ENCODE results near the gene TYK2.

TYK2 gene

DNA sequence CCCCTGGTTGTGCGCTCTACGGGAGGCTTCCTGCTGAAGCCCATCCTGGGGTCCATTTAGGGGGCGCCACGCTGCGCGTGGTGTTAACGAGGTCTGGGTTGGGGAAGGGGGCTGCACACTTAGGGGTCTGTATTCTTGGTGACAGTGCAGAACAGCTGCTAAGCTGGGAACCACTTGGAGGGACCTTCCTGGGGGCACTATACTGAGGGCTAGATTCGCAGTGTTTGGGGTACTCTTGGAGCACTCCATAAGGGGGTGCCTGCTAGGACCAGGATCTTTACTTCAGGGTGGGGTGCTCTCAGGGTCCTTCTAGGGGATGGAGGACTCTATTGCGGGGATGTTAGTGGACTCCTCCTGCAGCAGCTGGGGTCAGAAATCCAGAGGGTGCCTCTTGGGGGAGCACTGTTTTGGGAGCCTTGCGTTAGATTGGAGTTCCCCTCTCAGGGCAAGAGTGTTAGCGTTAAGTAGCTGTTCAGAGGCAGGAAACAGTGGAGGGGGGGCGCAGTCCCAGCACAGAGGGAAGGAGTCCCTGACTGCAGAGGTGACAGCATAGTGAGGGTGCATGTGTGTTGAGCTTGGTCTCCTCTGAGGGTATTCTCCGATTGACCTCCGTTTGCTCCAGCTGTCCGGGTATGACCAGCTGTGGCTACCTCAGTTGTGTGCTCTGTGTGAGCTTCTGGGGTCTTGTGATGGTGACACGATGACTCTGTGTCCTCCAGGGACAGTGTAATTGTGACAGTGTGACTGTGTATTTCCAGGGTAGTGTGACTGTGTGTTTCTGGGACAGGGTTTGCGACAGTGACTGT is 41.1 kb upstream of the TYK2 start (continued):
- no peak for TF ChIP-seq ZNF433 (tag by site-specific recombination; IDR thresholded peaks at IDR 0.05; ENCODE audit: low read depth)
- 0 out of 2 replicates have a peak, but pooled peaks have one; percentile 6 for TF ChIP-seq KLF16 (tag by site-specific recombination; IDR thresholded peaks at IDR 0.05)
- TF ChIP-seq ZNF837 (tag by site-specific recombination; IDR thresholded peaks at IDR 0.05), result no peak
- TF ChIP-seq TRIM28 (IDR thresholded peaks at IDR 0.05; ENCODE audit: borderline replicate concordance, low read length), result no peak
- TF ChIP-seq ZNF701 (tag by site-specific recombination; IDR thresholded peaks at IDR 0.05), result no peak
- no peak; the same call in 1 of the 2 replicates for TF ChIP-seq ZBTB7A (tag by site-specific recombination; IDR thresholded peaks at IDR 0.05; ENCODE audit: low read depth)
- TF ChIP-seq HOXD13 (CRISPR knock-in tag; IDR thresholded peaks at IDR 0.05; ENCODE audit: borderline replicate concordance), result no peak
- TF ChIP-seq ZNF670 (tag by site-specific recombination; IDR thresholded peaks at IDR 0.05; ENCODE audit: low read depth), result no peak
- TF ChIP-seq ZNF423 (tag by site-specific recombination; IDR thresholded peaks at IDR 0.05), result no peak
- 0 out of 2 replicates have a peak, but pooled peaks have one; percentile 21 for TF ChIP-seq KLF7 (tag by site-specific recombination; IDR thresholded peaks at IDR 0.05; ENCODE audit: borderline replicate concordance)
- no peak for TF ChIP-seq ZBTB48 (tag by site-specific recombination; IDR thresholded peaks at IDR 0.05)
- TF ChIP-seq HOXA7 (CRISPR knock-in tag; IDR thresholded peaks at IDR 0.05; ENCODE audit: borderline replicate concordance), result no peak
- TF ChIP-seq ZSCAN18 (tag by site-specific recombination; IDR thresholded peaks at IDR 0.05), result 0 out of 2 replicates have a peak, but pooled peaks have one; percentile 3
- TF ChIP-seq ZIC2 (tag by site-specific recombination; IDR thresholded peaks at IDR 0.05), result peak; percentile 51
- no peak for TF ChIP-seq KLF1 (tag by site-specific recombination; IDR thresholded peaks at IDR 0.05)
- TF ChIP-seq, protein P1, sequence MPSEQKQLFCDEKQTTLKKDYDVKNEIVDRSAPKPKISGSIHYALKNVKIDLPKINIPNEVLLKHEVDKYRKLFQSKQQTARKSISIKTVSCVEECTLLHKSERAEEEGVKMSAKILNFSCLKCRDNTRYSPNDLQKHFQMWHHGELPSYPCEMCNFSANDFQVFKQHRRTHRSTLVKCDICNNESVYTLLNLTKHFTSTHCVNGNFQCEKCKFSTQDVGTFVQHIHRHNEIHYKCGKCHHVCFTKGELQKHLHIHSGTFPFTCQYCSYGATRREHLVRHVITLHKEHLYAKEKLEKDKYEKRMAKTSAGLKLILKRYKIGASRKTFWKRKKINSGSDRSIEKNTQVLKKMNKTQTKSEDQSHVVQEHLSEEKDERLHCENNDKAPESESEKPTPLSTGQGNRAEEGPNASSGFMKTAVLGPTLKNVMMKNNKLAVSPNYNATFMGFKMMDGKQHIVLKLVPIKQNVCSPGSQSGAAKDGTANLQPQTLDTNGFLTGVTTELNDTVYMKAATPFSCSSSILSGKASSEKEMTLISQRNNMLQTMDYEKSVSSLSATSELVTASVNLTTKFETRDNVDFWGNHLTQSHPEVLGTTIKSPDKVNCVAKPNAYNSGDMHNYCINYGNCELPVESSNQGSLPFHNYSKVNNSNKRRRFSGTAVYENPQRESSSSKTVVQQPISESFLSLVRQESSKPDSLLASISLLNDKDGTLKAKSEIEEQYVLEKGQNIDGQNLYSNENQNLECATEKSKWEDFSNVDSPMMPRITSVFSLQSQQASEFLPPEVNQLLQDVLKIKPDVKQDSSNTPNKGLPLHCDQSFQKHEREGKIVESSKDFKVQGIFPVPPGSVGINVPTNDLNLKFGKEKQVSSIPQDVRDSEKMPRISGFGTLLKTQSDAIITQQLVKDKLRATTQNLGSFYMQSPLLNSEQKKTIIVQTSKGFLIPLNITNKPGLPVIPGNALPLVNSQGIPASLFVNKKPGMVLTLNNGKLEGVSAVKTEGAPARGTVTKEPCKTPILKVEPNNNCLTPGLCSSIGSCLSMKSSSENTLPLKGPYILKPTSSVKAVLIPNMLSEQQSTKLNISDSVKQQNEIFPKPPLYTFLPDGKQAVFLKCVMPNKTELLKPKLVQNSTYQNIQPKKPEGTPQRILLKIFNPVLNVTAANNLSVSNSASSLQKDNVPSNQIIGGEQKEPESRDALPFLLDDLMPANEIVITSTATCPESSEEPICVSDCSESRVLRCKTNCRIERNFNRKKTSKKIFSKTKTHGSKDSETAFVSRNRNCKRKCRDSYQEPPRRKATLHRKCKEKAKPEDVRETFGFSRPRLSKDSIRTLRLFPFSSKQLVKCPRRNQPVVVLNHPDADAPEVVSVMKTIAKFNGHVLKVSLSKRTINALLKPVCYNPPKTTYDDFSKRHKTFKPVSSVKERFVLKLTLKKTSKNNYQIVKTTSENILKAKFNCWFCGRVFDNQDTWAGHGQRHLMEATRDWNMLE (tag by site-specific recombination; conservative IDR thresholded peaks at IDR 0.05; ENCODE audit: low read depth), result no peak

GRCh38 chr19:10420444-10421239 is 40.3 kb upstream of the TYK2 start, which contains the start of gene PDE4A:
Gene PDE4A, plus strand, starts transcription at chr19:10420538. Its CDS starts 227 bp downstream, at chr19:10420765.
- H3K4me3 ChIP-seq (ENCODE audit: low read depth, low read length), result peak within 1 kb of the TSS; percentile 38
- no peaks in the 10 kb centered on the region for H3K9me3 ChIP-seq (ENCODE audit: control insufficient read depth, insufficient read depth, low read depth, low read length)
- no peaks in the 10 kb centered on the region for H3K36me3 ChIP-seq (ENCODE audit: control insufficient read depth in 2 of 2, insufficient read depth in 1 of 2, low read length in 2 of 2)
- ChIA-PET POLR2A (interaction anchor here (0.5 to 2.1 kb wide), 4 partner anchors 17 to 288 kb away, joined by 3 to 7 read pairs (median 4); partner anchors contain the start of genes CDC37 and TYK2), CTCF (interaction anchor here (0.5 to 9.1 kb wide), 9 partner anchors 9 to 1687 kb away, joined by 3 to 193 read pairs (median 4); partner anchors contain the start of gene CDC37)
- H3K4me1 ChIP-seq (ENCODE audit: control insufficient read depth, insufficient read depth, low read length), result 0 out of 2 replicates have a peak, but pooled peaks cover 8% of the 10 kb centered on the region
- peak within 1 kb of the TSS; percentile 32; the same call in 1 of the 2 replicates for H3K27ac ChIP-seq (ENCODE audit: extremely low read depth, low read depth, low read length)
- TF ChIP-seq KLF16 (tag by site-specific recombination; IDR thresholded peaks at IDR 0.05) (0 out of 2 replicates have a peak, but pooled peaks have one; percentile 44), ZNF660 (tag by site-specific recombination; IDR thresholded peaks at IDR 0.05) (0 out of 2 replicates have a peak, but pooled peaks have one; percentile 8), CTCF (tag by site-specific recombination; IDR thresholded peaks at IDR 0.05) (peak; percentile 85), KLF8 (tag by site-specific recombination; IDR thresholded peaks at IDR 0.05) (peak; percentile 56; the same call in 1 of the 2 replicates), AEBP2 (tag by site-specific recombination; IDR thresholded peaks at IDR 0.05; ENCODE audit: borderline replicate concordance) (no peak), IKZF3 (tag by site-specific recombination; IDR thresholded peaks at IDR 0.05) (0 out of 2 replicates have a peak, but pooled peaks have one; percentile 26), ZNF654 (tag by site-specific recombination; IDR thresholded peaks at IDR 0.05; ENCODE audit: low read depth) (no peak)
- TF ChIP-seq, protein P2, sequence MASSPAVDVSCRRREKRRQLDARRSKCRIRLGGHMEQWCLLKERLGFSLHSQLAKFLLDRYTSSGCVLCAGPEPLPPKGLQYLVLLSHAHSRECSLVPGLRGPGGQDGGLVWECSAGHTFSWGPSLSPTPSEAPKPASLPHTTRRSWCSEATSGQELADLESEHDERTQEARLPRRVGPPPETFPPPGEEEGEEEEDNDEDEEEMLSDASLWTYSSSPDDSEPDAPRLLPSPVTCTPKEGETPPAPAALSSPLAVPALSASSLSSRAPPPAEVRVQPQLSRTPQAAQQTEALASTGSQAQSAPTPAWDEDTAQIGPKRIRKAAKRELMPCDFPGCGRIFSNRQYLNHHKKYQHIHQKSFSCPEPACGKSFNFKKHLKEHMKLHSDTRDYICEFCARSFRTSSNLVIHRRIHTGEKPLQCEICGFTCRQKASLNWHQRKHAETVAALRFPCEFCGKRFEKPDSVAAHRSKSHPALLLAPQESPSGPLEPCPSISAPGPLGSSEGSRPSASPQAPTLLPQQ (tag by site-specific recombination; IDR thresholded peaks at IDR 0.05), result peak; percentile 58

Data from HEK293 (cell line).